Esophagus squamous epithelium (tissue), 4 donors: ENCODE results near the gene PAX3.

Experiments
- CTCF ChIP-seq, 6 experiments: fragments of 450-650 bp in 4 of 6; fragments of 200-600 bp in 2 of 6; sonication (generic) in 2 of 6; IDR thresholded peaks; one replicate each; pipeline ENCODE4 v1.5.1; 2016 to 2019; ENCODE audit warnings: antibody characterized with exemption in 6 of 6, mild to moderate bottlenecking in 4 of 6, moderate library complexity in 4 of 6
- POLR2A ChIP-seq, 4 donors: fragments of 450-650 bp; IDR thresholded peaks; one replicate each; pipeline ENCODE4 v1.6.1; 2017; ENCODE audit warnings: antibody characterized with exemption in 4 of 4, mild to moderate bottlenecking in 4 of 4, moderate library complexity in 3 of 4

- TF ChIP-seq CTCF (IDR thresholded peaks at IDR 0.05) (no peak), POLR2A (IDR thresholded peaks at IDR 0.05) (no peak)
Observed at GRCh38 chr2:222336931-222337330, 38.1 kb upstream of the PAX3 start.
